Kasumi-1 (cell line): ENCODE data around the gene UBE2L6.

Experiments
- DNase-seq, 2 experiments: peaks; one replicate each; lab custom pipeline; 2025; lab: John Stamatoyannopoulos, UW

UBE2L6 gene

DNA sequence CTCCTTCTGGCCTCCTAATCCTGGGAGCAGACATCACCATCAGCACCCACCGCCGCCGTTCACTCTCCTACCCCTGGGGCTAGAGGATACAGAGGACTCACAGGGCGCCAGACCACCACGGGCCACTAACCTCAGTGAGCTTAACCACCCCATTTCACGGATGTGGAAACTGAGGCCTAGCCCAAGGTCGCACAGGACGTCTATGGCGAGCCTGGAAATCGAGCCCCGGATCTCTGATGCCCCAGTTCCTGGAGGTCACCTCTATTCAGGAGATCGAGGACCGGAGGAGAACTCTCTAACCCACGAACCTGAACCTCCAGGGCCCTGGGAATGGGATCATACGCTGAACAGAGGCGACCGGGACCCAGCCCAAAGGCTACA, 37.3 kb downstream of the UBE2L6 start:
- DNase-seq: no peak

DNA sequence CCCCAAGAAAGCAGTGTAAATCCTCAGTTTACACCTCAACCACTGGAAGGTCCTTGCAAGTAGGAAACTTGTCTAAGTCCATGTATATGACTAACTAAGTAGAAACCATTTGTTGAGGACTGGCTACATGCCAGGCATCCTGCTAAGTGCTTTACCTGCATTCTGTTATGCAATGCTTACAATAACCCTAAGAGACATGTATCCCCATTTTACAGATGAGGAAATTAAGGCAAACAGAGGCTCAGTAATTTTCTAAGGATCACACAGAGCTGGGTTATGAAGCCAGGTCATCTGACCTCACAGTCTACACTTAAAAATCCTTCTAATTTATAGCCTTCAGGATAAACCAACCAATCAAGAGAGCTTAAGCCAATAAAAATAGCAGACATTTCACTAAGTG, 38.5 kb downstream of the UBE2L6 start:
- DNase-seq: no peak

DNA sequence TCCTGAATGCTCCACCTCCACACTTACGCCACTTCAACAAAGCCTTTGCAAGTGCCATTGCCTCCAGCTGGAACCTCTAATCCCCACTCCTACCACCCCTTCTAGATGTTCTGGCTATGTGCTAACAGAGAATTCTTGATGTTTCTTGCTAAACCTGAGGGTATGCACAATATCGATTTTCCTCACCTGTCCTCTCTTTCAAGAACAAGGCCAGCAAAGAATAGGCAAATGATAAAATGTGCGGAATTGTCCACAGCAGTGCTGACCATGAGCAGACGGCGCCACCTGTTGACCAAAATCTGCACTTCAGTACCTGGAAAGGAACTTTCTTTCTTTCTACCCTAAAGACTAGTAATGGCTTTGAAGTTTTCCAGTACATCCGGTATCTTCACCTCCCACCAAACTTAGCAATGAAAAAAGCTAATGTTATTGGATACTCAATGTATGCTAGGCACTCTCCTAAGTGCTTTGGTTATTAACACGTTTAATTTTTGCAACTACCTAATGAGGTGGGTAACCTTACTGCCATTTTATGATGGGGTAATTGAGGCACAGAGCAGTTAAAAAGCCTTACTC, 40.3 kb downstream of the UBE2L6 start:
- peak; percentile 65 to 79 for DNase-seq

DNA sequence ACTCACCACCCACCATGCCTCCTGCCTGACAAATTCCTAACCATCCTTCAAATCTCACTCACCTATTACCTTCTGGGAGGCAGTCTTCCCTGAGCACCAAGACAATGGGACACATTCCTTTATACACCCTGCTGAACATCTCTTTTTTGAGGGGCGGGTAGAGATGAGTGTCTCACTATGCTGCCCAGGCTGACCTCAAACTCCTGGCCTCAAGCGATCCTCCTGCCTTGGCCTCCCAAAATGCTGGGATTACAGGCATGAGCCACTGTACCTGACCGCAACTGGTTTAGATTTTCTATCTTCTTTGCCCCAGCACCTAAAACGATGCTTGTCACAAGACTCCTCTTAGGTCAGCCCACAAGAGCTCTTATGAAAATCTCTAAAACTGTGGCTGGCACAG, 44.1 kb downstream of the UBE2L6 start:
- no peak for DNase-seq

DNA sequence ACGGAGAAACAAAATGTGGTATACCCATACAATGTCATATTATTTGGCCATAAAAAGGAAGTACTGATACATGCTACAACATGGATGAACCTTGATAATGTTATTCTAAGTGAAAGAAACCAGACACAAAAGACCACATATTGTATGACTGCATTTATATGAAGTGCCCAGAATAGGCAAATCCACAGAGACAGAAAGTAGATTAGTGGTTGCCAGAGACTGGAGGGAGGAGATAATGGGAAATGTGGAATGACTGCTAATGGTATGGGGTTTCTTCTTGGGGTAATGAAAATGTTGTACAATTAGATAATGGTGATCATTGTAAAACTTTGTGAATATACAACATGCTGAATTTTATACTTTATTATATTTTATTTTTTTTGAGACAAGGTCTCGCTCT, 46.4 kb downstream of the UBE2L6 start:
- DNase-seq: no peak

DNA sequence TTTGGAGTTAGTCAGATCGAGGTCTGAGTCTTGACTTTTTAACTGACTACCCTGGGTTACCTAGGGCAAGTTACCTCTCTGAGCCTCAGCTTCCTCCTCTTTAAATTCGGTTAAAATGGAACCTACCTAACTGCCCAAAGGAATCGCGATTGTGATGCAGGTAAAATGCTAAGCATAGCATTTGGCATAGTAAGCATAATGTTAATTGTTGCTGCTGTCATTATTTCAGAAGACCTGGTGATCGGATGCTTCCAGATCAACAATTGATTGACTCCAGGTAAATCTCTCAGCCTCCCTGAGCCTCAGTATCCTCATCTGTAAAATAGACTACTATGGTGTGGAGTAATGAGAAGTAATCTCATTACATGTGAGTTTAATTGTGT, 51.4 kb downstream of the UBE2L6 start:
- no peak for DNase-seq

DNA sequence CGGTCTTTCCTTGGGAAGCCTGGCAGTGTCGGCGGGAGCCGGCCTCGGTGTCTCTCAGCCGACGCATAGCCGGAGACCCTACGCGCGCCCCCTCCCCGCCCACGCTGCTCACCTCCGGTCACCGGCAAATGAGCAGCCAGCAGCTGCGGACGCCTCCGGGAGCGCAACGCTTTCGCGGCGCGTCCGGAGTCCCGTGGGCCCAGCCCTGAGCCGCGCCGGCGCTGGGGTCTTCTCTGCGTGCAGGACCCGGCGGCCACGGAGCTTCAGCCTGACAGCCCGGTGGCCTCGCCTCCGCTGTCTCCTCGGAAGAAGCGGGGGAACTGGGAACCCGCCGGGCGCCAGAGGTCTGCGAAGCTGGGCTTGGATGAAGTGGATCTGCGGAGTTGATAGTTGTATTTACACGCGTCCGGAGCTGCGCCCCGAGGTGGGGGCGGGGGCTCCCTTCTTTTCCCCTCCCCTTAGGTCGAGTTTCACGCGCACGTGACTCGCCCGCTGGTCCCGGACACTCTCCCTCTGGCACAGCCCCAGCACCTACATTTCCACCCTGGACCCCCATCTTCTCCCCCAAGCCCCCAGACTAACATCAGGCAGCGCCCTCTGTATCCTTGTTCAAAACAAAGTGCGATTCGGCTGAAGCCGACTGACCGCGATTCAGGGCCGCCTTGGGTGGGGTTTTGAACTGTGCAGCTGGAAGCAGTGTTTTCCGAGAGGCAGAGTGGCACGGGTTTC, 52.0 kb downstream of the UBE2L6 start, which contains the start of gene SLC43A1:
TSS of gene SLC43A1 (minus strand) at position 371 of the 729 bp plus-strand sequence. CDS start 1,591 bp downstream, outside the sequence.
- peak; percentile 63 to 64 for DNase-seq

DNA sequence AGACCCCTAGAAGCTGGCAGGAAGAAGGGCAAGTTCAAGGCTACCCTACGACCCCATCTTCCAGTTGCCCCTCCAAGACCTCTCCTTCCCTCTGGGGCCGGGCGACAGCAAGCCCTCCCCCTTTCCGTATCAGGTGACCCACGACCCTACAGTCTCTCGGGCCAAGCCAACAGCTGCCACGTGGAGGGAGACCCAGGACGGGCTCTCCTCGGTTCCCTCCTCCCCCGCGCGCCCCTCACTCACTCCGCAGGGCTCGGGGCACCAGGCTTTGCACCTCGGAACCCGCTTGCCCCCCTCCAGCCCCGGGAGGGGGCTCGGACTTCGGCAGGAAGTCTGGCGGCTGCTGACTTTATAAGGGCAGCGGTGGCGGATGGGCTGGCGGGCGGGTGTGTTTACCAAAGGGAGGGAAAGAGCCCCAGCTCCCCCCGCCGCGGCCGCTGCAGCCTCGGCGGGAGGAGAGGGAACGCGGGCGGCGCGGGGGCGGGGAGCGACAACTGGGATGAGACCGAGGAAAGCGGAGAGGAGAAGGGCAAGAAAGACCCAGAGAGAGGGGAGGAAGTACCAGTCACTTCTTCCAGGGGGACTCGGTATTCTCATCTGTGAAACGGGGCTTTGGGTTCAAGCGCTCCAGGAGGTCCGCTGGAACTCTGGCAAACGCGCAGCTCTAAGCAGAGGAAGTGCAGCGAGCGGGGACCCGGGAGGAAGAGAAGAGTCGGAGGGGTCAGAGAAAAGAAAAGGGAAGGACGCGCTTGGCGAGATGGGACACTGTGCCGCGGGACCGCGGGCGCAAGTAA, 52.7 kb downstream of the UBE2L6 start:
- peak; percentile 35 to 41 for DNase-seq

DNA sequence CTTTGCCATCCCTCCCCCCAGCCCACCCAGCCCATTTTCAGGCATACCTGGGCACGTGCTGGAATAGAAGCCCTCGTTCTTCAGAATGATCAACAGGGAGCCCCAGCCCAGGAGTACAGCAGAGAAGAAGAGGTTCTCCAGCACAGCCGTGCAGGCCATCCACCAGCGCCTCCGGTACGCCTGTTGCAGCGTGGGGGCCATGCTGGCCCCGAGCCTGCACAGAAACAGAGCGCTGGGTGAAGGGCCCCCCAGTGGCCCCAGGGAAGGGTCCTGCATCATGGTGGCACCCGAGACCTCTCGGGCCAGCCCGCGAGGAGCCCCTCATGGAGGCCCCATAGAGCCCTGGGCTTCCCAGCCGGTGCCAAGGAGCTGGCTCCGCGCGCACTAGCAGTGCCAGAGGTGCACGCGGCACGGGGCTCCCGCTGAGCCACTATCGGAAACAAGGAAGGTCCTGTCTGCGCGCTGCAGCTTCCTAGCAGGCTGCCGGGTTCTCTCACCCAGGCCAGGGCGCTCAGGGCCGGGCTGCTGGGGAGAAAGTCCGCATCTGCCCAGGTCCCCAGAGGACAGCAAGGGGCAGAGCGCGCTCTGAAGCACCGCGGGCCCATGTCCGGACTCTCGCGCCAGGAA, 53.4 kb downstream of the UBE2L6 start:
- peak; percentile 24 to 35 for DNase-seq

DNA sequence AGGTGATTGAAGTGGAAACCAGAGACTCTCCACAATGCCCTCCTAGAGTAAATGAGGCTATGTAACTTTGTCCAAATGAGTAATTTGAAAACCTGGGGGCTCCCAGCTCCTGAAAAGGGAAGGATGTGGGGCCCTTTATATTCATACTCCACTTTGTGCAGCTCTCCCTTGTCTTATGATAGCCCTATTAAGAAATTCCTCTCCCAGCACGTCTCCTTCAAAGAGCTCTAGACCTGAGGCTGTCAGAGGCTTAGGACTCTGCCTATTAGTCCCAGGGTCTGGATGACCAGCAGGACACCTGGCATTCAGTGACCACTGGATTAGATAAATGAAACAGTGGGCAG, 54.0 kb downstream of the UBE2L6 start:
- DNase-seq: peak in 1 of 2 experiments; percentile 22

DNA sequence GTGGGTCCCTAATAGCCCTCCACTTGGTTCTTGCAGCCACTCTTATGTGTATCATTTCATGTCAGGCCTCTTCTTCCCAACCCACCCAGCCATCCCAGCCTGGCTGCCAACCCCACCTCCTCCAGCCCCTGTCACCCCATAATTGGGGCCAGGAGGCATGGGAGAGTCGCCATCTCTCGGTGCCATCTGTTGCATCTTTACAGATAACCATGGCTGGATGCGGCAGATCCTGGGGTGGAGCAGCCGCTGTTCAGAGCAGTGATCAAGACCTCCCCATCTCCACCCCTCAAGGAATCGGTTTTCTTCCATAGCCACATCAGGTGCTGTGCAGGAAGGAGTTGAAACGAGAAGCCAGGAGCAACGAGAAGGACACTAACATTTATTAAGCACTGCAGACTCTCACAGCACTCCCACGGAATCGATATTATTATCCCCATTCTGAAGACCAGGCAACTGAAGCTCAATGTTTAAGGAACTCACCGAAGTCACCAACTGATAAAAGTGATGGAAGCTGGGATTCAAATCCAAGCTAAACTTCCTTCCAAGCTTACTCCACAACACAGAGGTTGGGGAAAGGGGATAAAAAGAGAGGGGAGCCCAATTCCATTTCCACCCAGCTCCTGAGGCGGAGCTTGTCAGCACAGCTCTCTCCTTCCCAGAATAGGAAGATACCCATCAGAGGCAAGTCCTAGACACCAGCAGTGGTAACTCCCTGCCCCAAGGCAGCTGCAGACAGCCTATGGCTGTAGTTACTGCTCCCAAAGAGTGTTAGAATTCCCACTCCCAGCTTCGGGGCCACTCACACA, 54.6 kb downstream of the UBE2L6 start:
- no peak for DNase-seq

DNA sequence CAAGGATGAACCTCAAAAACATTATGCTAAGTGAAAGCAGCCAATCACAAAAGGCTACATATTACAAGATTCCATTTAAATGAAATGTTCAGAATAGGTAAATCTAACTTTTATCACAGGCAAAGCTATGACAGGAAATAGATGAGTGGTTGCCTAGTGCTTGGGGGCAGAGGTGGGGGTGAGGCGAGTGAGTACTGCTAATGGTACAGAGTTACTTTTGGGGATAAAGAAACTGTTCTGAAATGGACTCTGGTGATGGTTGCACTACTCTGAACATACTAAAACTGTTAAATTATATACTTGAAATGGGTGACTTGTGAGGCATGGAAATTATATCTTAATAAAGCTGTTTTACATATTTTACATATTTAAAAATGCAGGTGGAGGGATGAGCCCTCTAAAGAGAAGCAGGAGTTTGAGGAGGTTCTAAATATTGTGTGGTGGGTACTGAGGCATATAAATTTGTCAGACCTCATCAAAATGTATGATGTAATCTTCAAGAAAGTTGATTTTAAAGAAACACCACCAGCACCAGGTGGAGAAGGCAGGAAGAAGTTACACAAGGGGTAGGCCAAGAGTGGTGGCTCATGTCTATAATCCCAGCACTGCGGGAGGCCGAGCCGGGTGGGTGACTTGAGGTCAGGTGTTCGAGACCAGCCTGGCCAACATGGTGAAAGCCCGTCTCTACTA, 55.6 kb downstream of the UBE2L6 start:
- DNase-seq: no peak

DNA sequence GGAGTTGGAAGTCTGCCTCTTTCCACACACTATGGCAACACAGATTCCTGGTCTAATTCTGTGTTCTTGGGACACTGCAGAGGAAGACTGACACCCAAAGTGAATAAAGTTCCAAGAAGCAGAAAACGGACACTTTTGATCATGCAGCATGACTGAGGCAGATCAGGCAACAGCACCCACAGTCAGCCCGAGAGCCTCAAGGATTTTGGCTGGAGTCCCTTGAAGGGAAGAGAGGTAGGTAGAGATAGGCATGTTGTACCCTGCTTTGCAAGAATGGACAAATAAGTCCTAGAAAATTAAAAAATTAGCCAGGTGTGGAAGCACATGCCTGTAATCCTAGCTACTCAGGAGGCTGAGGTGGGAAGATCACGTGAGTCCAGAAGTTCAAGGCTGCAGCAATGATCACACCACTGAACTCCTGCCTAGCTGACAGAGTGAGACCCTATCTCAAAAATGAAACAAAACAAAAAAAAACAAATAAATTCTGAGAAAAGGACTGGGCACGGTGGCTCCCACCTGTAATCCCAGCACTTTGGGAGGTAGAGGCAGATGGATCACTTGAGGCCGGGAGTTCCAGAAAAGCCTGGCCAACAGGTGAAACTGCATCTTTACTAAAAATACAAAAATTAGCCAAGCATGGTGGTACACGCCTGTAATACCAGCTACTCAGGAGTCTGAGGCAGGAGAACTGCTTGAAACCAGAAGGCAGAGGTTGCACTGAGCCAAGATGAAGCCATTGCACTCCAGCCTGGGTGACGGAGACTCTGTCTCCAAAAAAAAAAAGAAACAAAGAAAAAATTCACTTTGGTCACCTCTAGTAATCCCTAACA, 58.9 kb downstream of the UBE2L6 start:
- DNase-seq: no peak

DNA sequence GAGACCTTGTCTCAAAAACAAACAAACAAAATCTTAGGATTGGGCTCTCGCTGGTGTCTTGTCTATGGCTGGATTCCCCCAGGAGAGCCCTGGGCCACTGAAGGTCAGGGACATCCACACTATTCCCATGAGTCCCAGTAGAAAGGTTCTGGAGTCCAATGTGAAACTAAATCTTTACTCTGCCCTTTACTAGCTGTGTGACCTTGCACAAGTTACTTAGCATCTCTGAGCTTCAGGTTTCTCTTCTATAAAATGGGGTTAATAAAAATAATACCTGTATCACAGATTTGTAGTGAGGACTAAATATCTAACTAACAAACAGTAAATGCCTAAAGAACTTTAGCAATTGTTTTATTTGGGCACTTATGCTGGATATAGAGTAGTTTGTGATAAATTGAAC, 61.0 kb downstream of the UBE2L6 start:
- no peak for DNase-seq

DNA sequence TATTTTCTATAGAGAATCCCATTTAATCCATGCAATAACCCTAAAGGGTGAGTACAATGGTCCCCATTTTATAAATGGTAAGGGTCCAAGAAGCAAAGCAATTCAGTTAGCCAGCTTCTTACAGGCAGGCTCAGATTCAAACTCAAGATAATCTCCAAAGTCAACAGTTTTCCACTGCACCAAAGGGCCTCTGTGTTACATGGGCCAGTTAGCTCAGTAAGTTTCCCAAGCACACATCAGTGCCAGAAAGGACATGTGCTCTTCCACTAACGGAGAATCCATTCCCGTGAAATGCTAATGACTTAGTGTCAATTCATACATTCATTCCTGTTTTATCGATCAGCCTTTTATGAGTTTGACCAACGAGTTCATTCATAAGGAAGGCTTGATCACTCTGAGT, 63.0 kb downstream of the UBE2L6 start:
- DNase-seq: no peak

DNA sequence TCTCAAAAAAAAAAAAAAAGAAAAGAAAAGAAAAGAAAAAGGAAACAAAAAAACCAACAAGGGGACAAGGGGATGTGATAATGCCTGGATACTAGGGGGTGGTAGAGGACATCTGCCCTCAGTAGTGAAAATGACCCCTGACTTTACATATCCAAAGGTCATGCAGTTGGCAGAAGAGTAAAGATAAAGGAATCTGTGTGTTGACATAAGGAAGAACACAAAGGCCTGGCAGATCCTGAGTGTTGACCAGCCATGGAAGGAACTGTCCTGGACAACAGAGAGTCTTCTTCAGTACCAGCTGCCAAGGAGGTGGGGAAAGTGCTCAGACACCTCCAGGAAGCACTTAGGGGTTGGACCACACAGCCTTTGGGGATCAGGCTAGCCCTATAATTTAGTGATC, 64.6 kb downstream of the UBE2L6 start:
- no peak for DNase-seq

DNA sequence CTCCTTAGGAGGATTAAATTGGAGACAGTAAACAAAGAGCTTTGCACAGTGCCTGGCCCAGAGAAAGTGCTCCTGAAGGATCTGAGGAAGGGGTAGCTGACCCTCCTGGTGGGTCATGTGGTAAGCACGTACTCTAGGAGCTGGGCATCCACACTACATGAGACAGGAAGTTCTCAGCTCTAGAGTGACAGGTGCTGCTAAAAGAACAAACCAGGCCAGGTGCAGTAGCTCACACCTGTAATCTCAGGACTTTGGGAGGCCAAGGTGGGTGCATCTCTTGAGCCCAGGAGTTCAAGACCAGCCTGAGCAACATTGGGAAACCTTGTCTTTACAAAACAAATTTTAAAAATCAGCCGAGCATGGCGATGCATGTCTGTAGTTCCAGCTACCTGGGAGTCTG, 65.1 kb downstream of the UBE2L6 start:
- DNase-seq: no peak

DNA sequence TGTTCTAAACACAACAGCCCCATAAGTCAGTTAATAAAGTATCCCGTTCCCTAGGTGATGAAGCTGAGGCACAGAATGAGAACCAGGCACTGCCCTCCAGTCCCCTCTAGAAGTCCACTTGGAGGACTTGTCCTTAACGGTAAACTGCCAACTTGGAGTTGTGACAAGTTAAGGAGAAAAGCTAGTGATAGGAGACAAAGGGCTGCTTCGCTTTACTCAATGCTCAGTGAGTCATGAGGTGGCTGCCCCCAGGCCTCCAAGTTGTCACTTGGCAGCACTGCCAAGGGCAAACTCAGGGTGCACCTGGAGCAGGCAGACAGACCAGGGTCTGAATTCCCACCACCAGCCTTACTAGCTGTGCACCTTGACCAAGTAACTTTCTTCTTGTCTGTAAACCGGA, 65.5 kb downstream of the UBE2L6 start:
- no peak for DNase-seq
